HL-60 (cell line): ENCODE data around the gene PNPLA6.

Experiments used
- POLR2AphosphoS5 ChIP-seq: IDR thresholded peaks from 2 replicates; pipeline ENCODE4 v1.6.1; 2012; ENCODE audit warnings: low read depth
- TF ChIP-seq, protein P1 (sequence below): IDR thresholded peaks from 2 replicates; pipeline ENCODE4 v1.6.1; 2012; ENCODE audit warnings: low read depth; ENCODE audit not compliant: insufficient replicate concordance
- TF ChIP-seq, protein P2 (sequence below): IDR thresholded peaks from one replicate; pipeline ENCODE4 v1.5.1; 2011; ENCODE audit warnings: low read length, control low read depth, inconsistent platforms; ENCODE audit not compliant: insufficient read depth

DNA sequence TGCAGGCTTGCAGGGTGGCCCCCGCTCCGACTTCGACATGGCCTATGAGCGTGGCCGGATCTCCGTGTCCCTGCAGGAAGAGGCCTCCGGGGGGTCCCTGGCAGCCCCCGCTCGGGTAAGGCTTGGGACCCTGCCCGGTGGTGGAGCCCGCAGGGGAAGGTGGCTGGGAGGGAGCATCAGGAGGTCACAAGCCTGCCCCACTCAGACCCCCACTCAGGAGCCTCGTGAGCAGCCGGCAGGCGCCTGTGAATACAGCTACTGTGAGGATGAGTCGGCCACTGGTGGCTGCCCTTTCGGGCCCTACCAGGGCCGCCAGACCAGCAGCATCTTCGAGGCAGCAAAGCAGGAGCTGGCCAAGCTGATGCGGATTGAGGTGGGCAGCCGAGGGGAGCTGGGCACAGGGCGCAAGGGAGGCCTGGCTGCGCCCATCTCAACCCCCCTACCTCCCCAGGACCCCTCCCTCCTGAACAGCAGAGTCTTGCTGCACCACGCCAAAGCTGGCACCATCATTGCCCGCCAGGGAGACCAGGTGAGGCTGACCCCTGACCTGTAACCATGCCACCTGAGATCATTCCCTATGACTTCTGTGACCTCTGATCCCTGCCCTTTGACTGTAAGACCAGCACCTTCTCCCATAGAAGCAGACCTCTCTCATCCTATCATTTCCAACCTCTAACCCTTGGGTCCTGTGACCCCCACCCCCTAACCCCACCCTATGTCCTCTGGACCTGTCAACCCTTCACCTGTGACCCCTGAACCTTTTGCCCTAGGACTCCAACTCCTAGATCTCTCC is 7.2 kb downstream of the PNPLA6 start:
- TF ChIP-seq, protein P1, sequence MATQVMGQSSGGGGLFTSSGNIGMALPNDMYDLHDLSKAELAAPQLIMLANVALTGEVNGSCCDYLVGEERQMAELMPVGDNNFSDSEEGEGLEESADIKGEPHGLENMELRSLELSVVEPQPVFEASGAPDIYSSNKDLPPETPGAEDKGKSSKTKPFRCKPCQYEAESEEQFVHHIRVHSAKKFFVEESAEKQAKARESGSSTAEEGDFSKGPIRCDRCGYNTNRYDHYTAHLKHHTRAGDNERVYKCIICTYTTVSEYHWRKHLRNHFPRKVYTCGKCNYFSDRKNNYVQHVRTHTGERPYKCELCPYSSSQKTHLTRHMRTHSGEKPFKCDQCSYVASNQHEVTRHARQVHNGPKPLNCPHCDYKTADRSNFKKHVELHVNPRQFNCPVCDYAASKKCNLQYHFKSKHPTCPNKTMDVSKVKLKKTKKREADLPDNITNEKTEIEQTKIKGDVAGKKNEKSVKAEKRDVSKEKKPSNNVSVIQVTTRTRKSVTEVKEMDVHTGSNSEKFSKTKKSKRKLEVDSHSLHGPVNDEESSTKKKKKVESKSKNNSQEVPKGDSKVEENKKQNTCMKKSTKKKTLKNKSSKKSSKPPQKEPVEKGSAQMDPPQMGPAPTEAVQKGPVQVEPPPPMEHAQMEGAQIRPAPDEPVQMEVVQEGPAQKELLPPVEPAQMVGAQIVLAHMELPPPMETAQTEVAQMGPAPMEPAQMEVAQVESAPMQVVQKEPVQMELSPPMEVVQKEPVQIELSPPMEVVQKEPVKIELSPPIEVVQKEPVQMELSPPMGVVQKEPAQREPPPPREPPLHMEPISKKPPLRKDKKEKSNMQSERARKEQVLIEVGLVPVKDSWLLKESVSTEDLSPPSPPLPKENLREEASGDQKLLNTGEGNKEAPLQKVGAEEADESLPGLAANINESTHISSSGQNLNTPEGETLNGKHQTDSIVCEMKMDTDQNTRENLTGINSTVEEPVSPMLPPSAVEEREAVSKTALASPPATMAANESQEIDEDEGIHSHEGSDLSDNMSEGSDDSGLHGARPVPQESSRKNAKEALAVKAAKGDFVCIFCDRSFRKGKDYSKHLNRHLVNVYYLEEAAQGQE = no peak
- TF ChIP-seq, protein P2, sequence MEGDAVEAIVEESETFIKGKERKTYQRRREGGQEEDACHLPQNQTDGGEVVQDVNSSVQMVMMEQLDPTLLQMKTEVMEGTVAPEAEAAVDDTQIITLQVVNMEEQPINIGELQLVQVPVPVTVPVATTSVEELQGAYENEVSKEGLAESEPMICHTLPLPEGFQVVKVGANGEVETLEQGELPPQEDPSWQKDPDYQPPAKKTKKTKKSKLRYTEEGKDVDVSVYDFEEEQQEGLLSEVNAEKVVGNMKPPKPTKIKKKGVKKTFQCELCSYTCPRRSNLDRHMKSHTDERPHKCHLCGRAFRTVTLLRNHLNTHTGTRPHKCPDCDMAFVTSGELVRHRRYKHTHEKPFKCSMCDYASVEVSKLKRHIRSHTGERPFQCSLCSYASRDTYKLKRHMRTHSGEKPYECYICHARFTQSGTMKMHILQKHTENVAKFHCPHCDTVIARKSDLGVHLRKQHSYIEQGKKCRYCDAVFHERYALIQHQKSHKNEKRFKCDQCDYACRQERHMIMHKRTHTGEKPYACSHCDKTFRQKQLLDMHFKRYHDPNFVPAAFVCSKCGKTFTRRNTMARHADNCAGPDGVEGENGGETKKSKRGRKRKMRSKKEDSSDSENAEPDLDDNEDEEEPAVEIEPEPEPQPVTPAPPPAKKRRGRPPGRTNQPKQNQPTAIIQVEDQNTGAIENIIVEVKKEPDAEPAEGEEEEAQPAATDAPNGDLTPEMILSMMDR = no peak
- TF ChIP-seq POLR2AphosphoS5 = no peak
